HG03460 (cell line): Measurements from ENCODE around the gene HOGA1.
"Not testable (repeated sequence)": the region's sequence is repeated elsewhere in the genome, so short reads cannot be mapped to it uniquely, and the experiment has no call there.

ENCODE experiments used
- ATAC-seq: cut with Tn5 transposase; IDR thresholded peaks from one replicate; pipeline ENCODE4 v1.9.1; 2021; ENCODE audit not compliant: unreplicated experiment

The HOGA1 gene

GRCh38 chr10:97644936-97645335, 60.7 kb downstream of the HOGA1 start:
- ATAC-seq, result no peak

GRCh38 chr10:97647556-97647955, 63.4 kb downstream of the HOGA1 start:
- ATAC-seq, result no peak

GRCh38 chr10:97648562-97649404, 64.6 kb downstream of the HOGA1 start:
- ATAC-seq, result peak; percentile 70

GRCh38 chr10:97649405-97649750, 65.2 kb downstream of the HOGA1 start:
- ATAC-seq, result not testable (repeated sequence)

- ATAC-seq, result no peak
Measured at GRCh38 chr10:97650726-97651125, 66.5 kb downstream of the HOGA1 start.

- ATAC-seq, result no peak
Measured at GRCh38 chr10:97651773-97652172, 67.6 kb downstream of the HOGA1 start.

- no peak for ATAC-seq
Measured at GRCh38 chr10:97656777-97657176, 72.6 kb downstream of the HOGA1 start.

GRCh38 chr10:97659589-97659988, 75.4 kb downstream of the HOGA1 start:
- ATAC-seq, result no peak
